NCI-H446 (cell line): ENCODE results near the gene LY6G5B.

Experiments
- DNase-seq, 2 experiments: peaks; one replicate each; lab custom pipeline; 2025; lab: John Stamatoyannopoulos, UW

Gene LY6G5B

GRCh38 chr6:31663126-31663960, 6.4 kb upstream of the LY6G5B start:
- DNase-seq = no peak

- peak in 1 of 2 experiments; percentile 56 for DNase-seq
Observed at GRCh38 chr6:31663961-31664789, 5.6 kb upstream of the LY6G5B start.

GRCh38 chr6:31664790-31665500, 4.8 kb upstream of the LY6G5B start, which contains the start of gene GPANK1:
Gene GPANK1 (minus strand): TSS chr6:31664997. CDS start chr6:31664478, 519 bp downstream.
- peak; percentile 91 to 96 for DNase-seq

GRCh38 chr6:31665501-31666336, 4.1 kb upstream of the LY6G5B start, which contains the start of gene CSNK2B:
Gene CSNK2B (plus strand): TSS chr6:31666080. CDS start chr6:31666832, 752 bp downstream.
- DNase-seq = peak; percentile 97 to 98

GRCh38 chr6:31666337-31666965, 3.3 kb upstream of the LY6G5B start:
- no peak for DNase-seq

GRCh38 chr6:31676322-31676903, 6.6 kb downstream of the LY6G5B start:
- DNase-seq = no peak

- no peak for DNase-seq
Observed at GRCh38 chr6:31676904-31677303, 7.1 kb downstream of the LY6G5B start.

GRCh38 chr6:31677955-31678354, 8.2 kb downstream of the LY6G5B start:
- DNase-seq = no peak

- peak; percentile 49 to 68 for DNase-seq
Observed at GRCh38 chr6:31680226-31681134, 10.7 kb downstream of the LY6G5B start, which contains the start of gene LY6G5C. Gene LY6G5C (minus strand): TSS chr6:31681067. CDS start chr6:31680373, 694 bp downstream.

GRCh38 chr6:31681135-31681671, 11.4 kb downstream of the LY6G5B start:
- DNase-seq = no peak

GRCh38 chr6:31683591-31683990, 13.8 kb downstream of the LY6G5B start:
- no peak for DNase-seq

GRCh38 chr6:31686483-31686882, 16.7 kb downstream of the LY6G5B start:
- no peak for DNase-seq

- DNase-seq = no peak
Observed at GRCh38 chr6:31687321-31687720, 17.5 kb downstream of the LY6G5B start.

- DNase-seq = no peak
Observed at GRCh38 chr6:31687860-31688693, 18.3 kb downstream of the LY6G5B start.

GRCh38 chr6:31689249-31690110, 19.7 kb downstream of the LY6G5B start:
- no peak for DNase-seq

- DNase-seq = no peak
Observed at GRCh38 chr6:31690231-31691077, 20.7 kb downstream of the LY6G5B start.
